A673 (cell line): ENCODE results near the gene IL21R.

Experiments
- EZH2 ChIP-seq: fragments of 200-600 bp; sonication (generic); IDR thresholded peaks from 2 replicates; pipeline ENCODE4 v1.6.1; 2017; ENCODE audit warnings: borderline replicate concordance, low read depth, mild to moderate bottlenecking, mixed read lengths, antibody characterized with exemption, low read length; ENCODE audit not compliant: poor library complexity, severe bottlenecking
- TF ChIP-seq, protein P1 (sequence below): fragments of 300-800, 200-600 bp; sonication (generic); conservative IDR thresholded peaks from 2 replicates; pipeline ENCODE4 v1.5.1; 2017; ENCODE audit warnings: low read depth, mild to moderate bottlenecking, antibody characterized with exemption, low read length, moderate library complexity, mixed read lengths

GRCh38 chr16:27405546-27406451 lies 3.8 kb downstream of the IL21R start:
- TF ChIP-seq, protein P1, sequence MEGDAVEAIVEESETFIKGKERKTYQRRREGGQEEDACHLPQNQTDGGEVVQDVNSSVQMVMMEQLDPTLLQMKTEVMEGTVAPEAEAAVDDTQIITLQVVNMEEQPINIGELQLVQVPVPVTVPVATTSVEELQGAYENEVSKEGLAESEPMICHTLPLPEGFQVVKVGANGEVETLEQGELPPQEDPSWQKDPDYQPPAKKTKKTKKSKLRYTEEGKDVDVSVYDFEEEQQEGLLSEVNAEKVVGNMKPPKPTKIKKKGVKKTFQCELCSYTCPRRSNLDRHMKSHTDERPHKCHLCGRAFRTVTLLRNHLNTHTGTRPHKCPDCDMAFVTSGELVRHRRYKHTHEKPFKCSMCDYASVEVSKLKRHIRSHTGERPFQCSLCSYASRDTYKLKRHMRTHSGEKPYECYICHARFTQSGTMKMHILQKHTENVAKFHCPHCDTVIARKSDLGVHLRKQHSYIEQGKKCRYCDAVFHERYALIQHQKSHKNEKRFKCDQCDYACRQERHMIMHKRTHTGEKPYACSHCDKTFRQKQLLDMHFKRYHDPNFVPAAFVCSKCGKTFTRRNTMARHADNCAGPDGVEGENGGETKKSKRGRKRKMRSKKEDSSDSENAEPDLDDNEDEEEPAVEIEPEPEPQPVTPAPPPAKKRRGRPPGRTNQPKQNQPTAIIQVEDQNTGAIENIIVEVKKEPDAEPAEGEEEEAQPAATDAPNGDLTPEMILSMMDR = no peak
- TF ChIP-seq EZH2 = no peak
